Left colon (tissue), 2 donors: ENCODE data around the gene DEUP1. TPM values are rescaled to one million over a fixed set of nuclear protein-coding genes. Genes with fewer than 3 reads are reported as not detected.
"Not testable (repeated sequence)": the region's sequence is repeated elsewhere in the genome, so short reads cannot be mapped to it uniquely, and the experiment has no call there.

Source experiments
- ATAC-seq: fragments of 200-7000 bp; cut with Tn5 transposase; one replicate; pipeline ENCODE4 v1.9.1; 2020; ENCODE audit warnings: mild to moderate bottlenecking, moderate library complexity
- DNase-seq, 2 donors: peaks; one replicate each; pipeline ENCODE4 v3.0.0-alpha.2; 2020
- intact Hi-C, 2 donors: fragments of 100-400 bp; cut with DNase I in 1 of 2; cut with micrococcal nuclease in 1 of 2; formaldehyde crosslinking; loops; one replicate each; pipeline versions ENCODE4 v1.11.2 to v1.14.0; 2022; cut with DNase I, micrococcal nuclease
- long read RNA-seq: library from polyadenylated mRNA; unstranded; transcript quantifications from one replicate; pipeline ENCODE4 v2.0.0, GENCODE V29; 2021
- total RNA-seq, 2 donors: library from RNA; stranded (reverse); fragmentation: NEBNext Ultra II Directional; extraction: Animal tissue kit (Norgen Biotek cat#: 25700); gene quantifications; one replicate each; pipeline ENCODE4 v1.2.1, GENCODE V29; 2021
- donor health status: DM: no; HTN: no; CAD: no.
- donor health status: DM: yes; HTN: yes; CAD: no.

DEUP1 gene
- under 1 TPM in 1 of 2 donors, not detected in 1; 0.27 TPM for total RNA-seq
- long read RNA-seq: 0 reads

GRCh38 chr11:93330446-93330984 is at the start of gene DEUP1:
Gene DEUP1 (plus strand): TSS chr11:93330742. CDS start chr11:93332260, 1,518 bp downstream.
- DNase-seq: peak; percentile 58 to 74
- intact Hi-C loops: no loop called here

GRCh38 chr11:93285430-93285829 is 45.1 kb upstream of the DEUP1 start:
- intact Hi-C loops: no loop called here
- DNase-seq (no peak), ATAC-seq (no peak)

More at GRCh38 chr11:93330446-93330984, at the start of gene DEUP1:
- peak; percentile 97 for ATAC-seq

GRCh38 chr11:93287434-93287833 is 43.1 kb upstream of the DEUP1 start:
- no peak for DNase-seq
- intact Hi-C loops: no loop called here
- ATAC-seq: no peak

GRCh38 chr11:93288079-93288478 is 42.5 kb upstream of the DEUP1 start:
- intact Hi-C loops: no loop called here
- DNase-seq (peak in 1 of 2 donors; percentile 10), ATAC-seq (no peak)

- intact Hi-C loops: no loop called here
- ATAC-seq (no peak), DNase-seq (no peak)
Measured at GRCh38 chr11:93288767-93289166, 41.8 kb upstream of the DEUP1 start.

GRCh38 chr11:93289782-93290463 is 40.6 kb upstream of the DEUP1 start:
- intact Hi-C loops: no loop called here
- no peak for ATAC-seq

GRCh38 chr11:93291110-93291509 is 39.4 kb upstream of the DEUP1 start:
- DNase-seq (no peak), ATAC-seq (no peak)
- intact Hi-C loops: no loop called here

More at GRCh38 chr11:93289782-93290463, 40.6 kb upstream of the DEUP1 start:
- no peak for DNase-seq

- no peak for DNase-seq
- intact Hi-C loops: no loop called here
- ATAC-seq: no peak
Measured at GRCh38 chr11:93291898-93292297, 38.6 kb upstream of the DEUP1 start.

- no peak for DNase-seq
Measured at GRCh38 chr11:93295921-93296575, 34.5 kb upstream of the DEUP1 start.

GRCh38 chr11:93303689-93304088 is 26.9 kb upstream of the DEUP1 start:
- intact Hi-C loops: no loop called here
- ATAC-seq: no peak
- no peak for DNase-seq

More at GRCh38 chr11:93295921-93296575, 34.5 kb upstream of the DEUP1 start:
- intact Hi-C loops: no loop called here
- no peak for ATAC-seq

GRCh38 chr11:93314399-93314798 is 16.1 kb upstream of the DEUP1 start:
- ATAC-seq, DNase-seq, intact Hi-C loops: not testable (repeated sequence)

GRCh38 chr11:93319224-93319839 is 11.2 kb upstream of the DEUP1 start:
- ATAC-seq (no peak), DNase-seq (no peak)
- intact Hi-C loops: no loop called here

GRCh38 chr11:93320230-93320629 is 10.3 kb upstream of the DEUP1 start:
- ATAC-seq (no peak), DNase-seq (no peak)
- intact Hi-C loops: no loop called here

- intact Hi-C loops: no loop called here
- ATAC-seq (no peak), DNase-seq (no peak)
Measured at GRCh38 chr11:93322207-93322606, 8.3 kb upstream of the DEUP1 start.

- DNase-seq: no peak
- intact Hi-C loops: no loop called here
- no peak for ATAC-seq
Measured at GRCh38 chr11:93323747-93324146, 6.8 kb upstream of the DEUP1 start.

GRCh38 chr11:93324500-93324899 is 6.0 kb upstream of the DEUP1 start:
- ATAC-seq (no peak), DNase-seq (no peak)
- intact Hi-C loops: no loop called here

GRCh38 chr11:93326681-93327080 is 3.9 kb upstream of the DEUP1 start:
- DNase-seq (no peak), ATAC-seq (no peak)
- intact Hi-C loops: no loop called here

GRCh38 chr11:93329936-93330445 is 551 bp upstream of the DEUP1 start:
- DNase-seq: no peak
- intact Hi-C loops: no loop called here
- ATAC-seq: no peak

GRCh38 chr11:93340223-93340622 is 9.7 kb downstream of the DEUP1 start:
- no peak for ATAC-seq
- intact Hi-C loops: no loop called here
- no peak for DNase-seq
